SK-N-SH treated with all-trans-retinoic acid at 6 μM for 48 hours (cell line): ENCODE data around the gene TMEM178B.

Experiments used
- ARNTL ChIP-seq: fragments of 450-650 bp; formaldehyde crosslinking; IDR thresholded peaks from 2 replicates; pipeline ENCODE4 v1.5.0; 2020; ENCODE audit warnings: low read depth, mild to moderate bottlenecking, moderate library complexity, borderline replicate concordance
- CSDC2 ChIP-seq: fragments of 250-450 bp; sonication (Bioruptor Pico); IDR thresholded peaks from 2 replicates; pipeline ENCODE4 v1.5.0; 2020; ENCODE audit warnings: mild to moderate bottlenecking, moderate library complexity
- GLIS3 ChIP-seq: fragments of 250-450 bp; sonication (Bioruptor Pico); IDR thresholded peaks from 2 replicates; pipeline ENCODE4 v1.5.0; 2020; ENCODE audit warnings: mild to moderate bottlenecking, moderate library complexity

GRCh38 chr7:141076377-141076776, 2.5 kb downstream of the TMEM178B start:
- TF ChIP-seq GLIS3 (no peak), CSDC2 (CRISPR knock-in tag) (no peak), ARNTL (CRISPR knock-in tag) (no peak)
